Calu3 (cell line): ENCODE results near the gene POLR1G. TPM values are rescaled to one million over a fixed set of nuclear protein-coding genes. Genes with fewer than 3 reads are reported as not detected.
"Not testable (repeated sequence)": the region's sequence is repeated elsewhere in the genome, so short reads cannot be mapped to it uniquely, and the experiment has no call there.

Experiments used
- BruUV-seq: library from RNA; stranded (reverse); fragments of 400-500 nt; replicated peaks from 2 replicates; lab custom pipeline; 2021; lab: Mats Ljungman, UMichigan
- CTCF ChIA-PET: fragments of 300-600 bp; sonication (Branson Sonifier 250); formaldehyde crosslinking; loops from one replicate; lab custom pipeline; 2022; ENCODE audit warnings: antibody characterized with exemption; lab: Charles Lee
- DNase-seq: peaks from one replicate; pipeline ENCODE4 v3.0.0; 2022
- H3K27ac Mint-ChIP-seq: one replicate; pipeline ENCODE4 v1.8.0; 2022; ENCODE audit warnings: mixed read lengths; ENCODE audit not compliant: unreplicated experiment
- H3K27me3 Mint-ChIP-seq: one replicate; pipeline ENCODE4 v1.8.0; 2022; ENCODE audit warnings: mixed read lengths; ENCODE audit not compliant: unreplicated experiment
- H3K36me3 Mint-ChIP-seq: one replicate; pipeline ENCODE4 v1.8.0; 2022; ENCODE audit warnings: mild to moderate bottlenecking, moderate library complexity, mixed read lengths; ENCODE audit not compliant: insufficient read depth, unreplicated experiment
- H3K4me1 Mint-ChIP-seq: one replicate; pipeline ENCODE4 v1.8.0; 2022; ENCODE audit warnings: mild to moderate bottlenecking, low read depth, mixed read lengths; ENCODE audit not compliant: unreplicated experiment
- H3K4me3 Mint-ChIP-seq: one replicate; pipeline ENCODE4 v1.8.0; 2022; ENCODE audit warnings: mild to moderate bottlenecking, low read depth, moderate library complexity, mixed read lengths; ENCODE audit not compliant: unreplicated experiment
- H3K9me3 Mint-ChIP-seq: one replicate; pipeline ENCODE4 v1.8.0; 2022; ENCODE audit warnings: low read depth, mixed read lengths; ENCODE audit not compliant: unreplicated experiment
- intact Hi-C: fragments of 100-400 bp; cut with micrococcal nuclease; formaldehyde crosslinking; loops from one replicate; pipeline ENCODE4 v1.10.0; 2022; ENCODE audit not compliant: unreplicated experiment
- total RNA-seq: library from RNA; stranded (reverse); gene quantifications from 2 replicates; pipeline ENCODE4 v1.2.3, GENCODE V29; 2022
- TF ChIP-seq, protein P1 (sequence below): fragments of 200-600 bp; IDR thresholded peaks from one replicate; pipeline ENCODE4 v1.8.0; 2022; ENCODE audit warnings: antibody characterized with exemption; ENCODE audit not compliant: unreplicated experiment

POLR1G gene
- total RNA-seq, 1 experiment from 2014 or later = 25.8 TPM

DNA sequence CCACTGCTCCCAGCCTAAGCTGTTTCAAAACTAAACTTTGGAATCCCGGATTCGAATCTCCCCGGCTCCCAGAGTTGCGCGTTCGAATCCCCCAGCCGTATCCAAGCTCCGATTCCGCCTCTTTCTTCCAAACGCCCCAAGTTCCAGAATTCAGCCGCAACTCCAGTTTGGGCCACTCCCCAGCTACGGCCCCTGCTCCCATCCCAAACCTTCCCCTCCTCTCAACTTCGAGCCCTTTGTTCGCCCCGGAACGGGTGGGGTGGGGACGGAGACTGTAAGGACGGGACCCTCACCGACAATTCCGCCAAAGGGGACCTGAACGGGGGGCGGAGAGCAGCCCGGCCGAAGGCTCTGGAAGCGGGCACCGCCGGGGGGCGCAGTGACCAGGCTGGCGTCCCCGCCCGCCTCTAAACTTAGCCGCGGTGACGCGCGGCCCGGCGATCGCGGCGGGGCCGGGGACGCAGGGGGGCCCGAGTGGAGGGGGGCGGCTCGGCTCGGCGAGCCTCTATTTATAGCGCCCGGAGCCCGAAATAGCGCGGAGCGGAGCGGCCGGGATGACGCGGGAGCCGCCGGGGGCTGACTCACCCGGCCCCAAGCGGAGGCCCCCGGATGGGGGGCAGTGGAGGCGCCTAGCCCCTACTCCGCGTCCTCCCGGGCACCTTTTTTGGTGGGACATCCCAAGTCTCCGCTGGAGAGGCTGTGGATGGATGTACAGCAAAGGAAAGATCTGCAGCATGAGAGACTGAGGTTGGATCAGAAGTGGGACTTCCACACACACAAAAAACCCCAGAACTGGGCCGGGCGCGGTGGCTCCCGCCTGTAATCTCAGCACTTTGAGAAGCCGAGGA lies 22.2 kb downstream of the POLR1G start:
- no TSS peak for BruUV-seq
- H3K9me3 Mint-ChIP-seq = no peaks in the 10 kb centered on the region
- CTCF ChIA-PET = interaction anchor here (1.0 to 1.3 kb wide), 4 partner anchors 11 to 56 kb away, joined by 3 to 12 read pairs (median 6); partner anchors contain the start of gene PPP1R13L
- intact Hi-C loops = no loop called here
- no peaks in the 10 kb centered on the region for H3K27me3 Mint-ChIP-seq
- peak overlapping the region; percentile 75 for H3K4me3 Mint-ChIP-seq
- peaks cover 23% of the 10 kb centered on the region for H3K36me3 Mint-ChIP-seq
- peak; percentile 58 for DNase-seq
- H3K4me1 Mint-ChIP-seq = peaks cover 25% of the 10 kb centered on the region
- TF ChIP-seq, protein P1, sequence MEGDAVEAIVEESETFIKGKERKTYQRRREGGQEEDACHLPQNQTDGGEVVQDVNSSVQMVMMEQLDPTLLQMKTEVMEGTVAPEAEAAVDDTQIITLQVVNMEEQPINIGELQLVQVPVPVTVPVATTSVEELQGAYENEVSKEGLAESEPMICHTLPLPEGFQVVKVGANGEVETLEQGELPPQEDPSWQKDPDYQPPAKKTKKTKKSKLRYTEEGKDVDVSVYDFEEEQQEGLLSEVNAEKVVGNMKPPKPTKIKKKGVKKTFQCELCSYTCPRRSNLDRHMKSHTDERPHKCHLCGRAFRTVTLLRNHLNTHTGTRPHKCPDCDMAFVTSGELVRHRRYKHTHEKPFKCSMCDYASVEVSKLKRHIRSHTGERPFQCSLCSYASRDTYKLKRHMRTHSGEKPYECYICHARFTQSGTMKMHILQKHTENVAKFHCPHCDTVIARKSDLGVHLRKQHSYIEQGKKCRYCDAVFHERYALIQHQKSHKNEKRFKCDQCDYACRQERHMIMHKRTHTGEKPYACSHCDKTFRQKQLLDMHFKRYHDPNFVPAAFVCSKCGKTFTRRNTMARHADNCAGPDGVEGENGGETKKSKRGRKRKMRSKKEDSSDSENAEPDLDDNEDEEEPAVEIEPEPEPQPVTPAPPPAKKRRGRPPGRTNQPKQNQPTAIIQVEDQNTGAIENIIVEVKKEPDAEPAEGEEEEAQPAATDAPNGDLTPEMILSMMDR = peak; percentile 69
- peak overlapping the region; percentile 80 for H3K27ac Mint-ChIP-seq

DNA sequence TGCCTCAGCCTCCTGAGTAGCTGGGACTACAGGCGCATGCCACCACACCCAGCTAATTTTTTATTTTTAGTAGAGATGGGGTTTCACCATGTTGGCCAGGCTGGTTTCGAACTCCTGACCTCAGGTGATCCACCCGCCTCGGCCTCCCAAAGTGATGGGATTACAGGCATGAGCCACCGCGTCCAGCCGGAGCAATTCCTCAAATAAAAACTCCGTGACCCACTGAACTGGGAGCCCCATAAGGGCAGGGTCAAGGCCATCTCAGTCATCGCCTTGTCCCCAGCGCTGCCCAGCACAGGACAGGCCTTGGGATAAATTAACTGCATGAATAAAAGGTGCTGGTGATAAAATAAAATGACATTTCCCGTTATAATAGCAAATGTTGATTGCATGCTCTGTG lies 23.5 kb downstream of the POLR1G start:
- H3K9me3 Mint-ChIP-seq, H3K4me3 Mint-ChIP-seq, BruUV-seq, intact Hi-C loops, H3K27me3 Mint-ChIP-seq, H3K27ac Mint-ChIP-seq, DNase-seq: not testable (repeated sequence)
- peaks cover 13% of the 10 kb centered on the region for H3K36me3 Mint-ChIP-seq
- H3K4me1 Mint-ChIP-seq = peaks cover 16% of the 10 kb centered on the region
- CTCF ChIA-PET = interaction anchor here (1.4 kb wide), 1 partner anchor 38 kb away, joined by 3 read pairs; the partner anchor contains the start of gene FOSB

DNA sequence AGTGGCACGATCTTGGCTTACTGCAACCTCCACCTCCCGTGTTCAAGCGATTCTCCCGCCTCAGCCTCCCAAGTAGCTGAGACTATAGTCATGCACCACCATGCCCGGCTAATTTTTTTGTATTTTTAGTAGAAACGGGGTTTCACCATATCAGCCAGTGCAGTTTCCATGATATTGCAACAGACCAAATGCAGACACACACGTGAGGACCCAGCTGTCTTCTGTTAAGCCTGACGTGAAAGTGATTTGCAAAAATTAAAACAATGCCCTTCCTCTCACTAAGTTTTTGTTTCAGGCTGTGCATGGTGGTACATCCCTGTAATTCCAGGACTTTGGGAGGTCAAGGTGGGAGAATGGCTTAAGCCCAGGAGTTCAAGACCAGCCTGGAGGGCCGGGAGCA lies 24.6 kb downstream of the POLR1G start:
- H3K4me1 Mint-ChIP-seq, H3K27ac Mint-ChIP-seq, H3K4me3 Mint-ChIP-seq, H3K9me3 Mint-ChIP-seq, DNase-seq, BruUV-seq, H3K27me3 Mint-ChIP-seq, intact Hi-C loops: not testable (repeated sequence)
- CTCF ChIA-PET = interaction anchor here (0.7 to 1.4 kb wide), 3 partner anchors 9 to 36 kb away, joined by 3 to 8 read pairs (median 6); partner anchors contain the start of gene FOSB
- peaks cover 13% of the 10 kb centered on the region for H3K36me3 Mint-ChIP-seq

DNA sequence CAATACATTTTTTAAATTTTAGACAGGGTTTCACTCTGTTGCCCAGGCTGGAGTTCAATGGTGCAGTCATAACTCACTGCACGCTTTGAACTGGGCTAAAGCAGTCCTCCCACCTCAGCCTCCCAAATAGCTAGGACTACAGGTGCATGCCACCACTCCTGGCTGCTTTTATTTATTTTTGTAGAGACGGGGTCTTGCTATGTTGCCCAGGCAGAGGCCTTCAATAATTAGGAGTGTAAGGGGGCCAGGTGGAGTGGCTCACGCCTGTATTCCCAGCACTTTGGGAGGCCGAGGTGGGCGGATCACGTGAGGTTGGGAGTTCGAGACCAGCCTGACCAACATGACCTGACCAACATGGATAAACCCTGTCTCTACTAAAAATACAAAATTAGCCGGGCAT lies 26.1 kb downstream of the POLR1G start:
- H3K27me3 Mint-ChIP-seq, CTCF ChIA-PET, H3K4me3 Mint-ChIP-seq, H3K27ac Mint-ChIP-seq, intact Hi-C loops, DNase-seq, H3K9me3 Mint-ChIP-seq, BruUV-seq, H3K4me1 Mint-ChIP-seq: not testable (repeated sequence)
- H3K36me3 Mint-ChIP-seq = peaks cover 12% of the 10 kb centered on the region

DNA sequence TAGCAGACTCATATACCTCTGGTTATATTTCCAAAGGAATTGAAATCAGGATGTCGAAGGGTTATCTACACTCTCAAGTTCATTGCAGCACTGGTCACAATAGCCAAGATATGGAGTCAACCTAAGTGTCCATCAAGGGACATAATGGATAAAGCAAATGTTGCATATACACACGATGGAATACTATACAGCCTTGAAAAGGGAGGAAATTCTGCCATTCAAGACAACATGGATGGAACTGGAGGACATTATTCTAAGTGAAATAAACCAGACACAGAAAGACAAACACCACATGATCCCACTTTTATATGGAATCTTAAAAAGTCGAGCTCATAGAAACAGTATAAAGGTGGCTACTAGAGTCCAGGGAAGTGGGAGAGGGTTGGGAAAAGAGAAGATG lies 30.9 kb downstream of the POLR1G start:
- Mint-ChIP-seq H3K9me3 (no peaks in the 10 kb centered on the region), H3K36me3 (peaks cover 22% of the 10 kb centered on the region), H3K27ac (no peak overlapping the region), H3K4me1 (peaks cover 16% of the 10 kb centered on the region), H3K4me3 (no peak overlapping the region), H3K27me3 (no peaks in the 10 kb centered on the region)
- no peak for DNase-seq
- TF ChIP-seq, protein P1 = no peak
- no TSS peak for BruUV-seq
- intact Hi-C loops = no loop called here
- CTCF ChIA-PET = interaction anchor here (0.7 to 1.1 kb wide), 2 partner anchors 41 to 344 kb away, joined by 3 to 4 read pairs; partner anchors contain the start of gene PPP1R37
